Measurements from ENCODE around the gene MRPS14.
"Not testable (repeated sequence)": the region's sequence is repeated elsewhere in the genome, so short reads cannot be mapped to it uniquely, and the experiment has no call there.

- TF ChIP-seq ZBTB26 (CRISPR knock-in tag; IDR thresholded peaks at IDR 0.05); ZHX1 (conservative IDR thresholded peaks at IDR 0.05; ENCODE audit: low read length); ARID1B (IDR thresholded peaks at IDR 0.05); GABPA (tag; conservative IDR thresholded peaks at IDR 0.05; ENCODE audit: low read depth); RFX5 (IDR thresholded peaks at IDR 0.05; ENCODE audit: low read depth, low read length); POU5F1 (IDR thresholded peaks at IDR 0.05; ENCODE audit: borderline replicate concordance, low read depth, low read length, partially characterized antibody); CTBP1 (IDR thresholded peaks at IDR 0.05; ENCODE audit: borderline replicate concordance): not testable (repeated sequence)
These were observed 21.4 kb upstream of the MRPS14 start for GRCh38 chr1:175044591-175044990.

Data from K562 (cell line).